Mesodermal cell (in vitro differentiated cells): ENCODE data around the gene PLEKHA6. TPM values are rescaled to one million over a fixed set of nuclear protein-coding genes. Genes with fewer than 3 reads are reported as not detected.

Experiments
- H3K27ac ChIP-seq: 2 replicates; pipeline ENCODE4 v1.7.0; 2013; ENCODE audit warnings: mild to moderate bottlenecking, low read depth, low read length, moderate library complexity; ENCODE audit not compliant: severe bottlenecking
- H3K36me3 ChIP-seq: 2 replicates; pipeline ENCODE4 v1.7.1; 2013; ENCODE audit warnings: mild to moderate bottlenecking, low read length, moderate library complexity; ENCODE audit not compliant: control insufficient read depth, insufficient read depth
- H3K4me1 ChIP-seq: one replicate; pipeline ENCODE4 v1.7.1; 2013; ENCODE audit warnings: mild to moderate bottlenecking, low read length; ENCODE audit not compliant: insufficient read depth, control insufficient read depth, poor library complexity, severe bottlenecking
- H3K4me3 ChIP-seq: 2 replicates; pipeline ENCODE4 v1.7.0; 2013; ENCODE audit warnings: low read length, control low read depth, mild to moderate bottlenecking; ENCODE audit not compliant: insufficient read depth, poor library complexity, severe bottlenecking; ENCODE audit errors: extremely low read depth
- H3K9me3 ChIP-seq: 2 replicates; pipeline ENCODE4 v1.7.1; 2013; ENCODE audit warnings: mild to moderate bottlenecking, low read length, moderate library complexity; ENCODE audit not compliant: control insufficient read depth
- WGBS, 2 experiments: methylation state at CpG; one replicate each; pipeline ENCODE4 v1.1.5; 2013; ENCODE audit warnings: missing lambda C conversion rate in 2 of 2; ENCODE audit not compliant: insufficient coverage in 2 of 2; 5-methylcytosine and 5-hydroxymethylcytosine counted together
- polyA plus RNA-seq, 2 experiments: library from polyadenylated mRNA; stranded (reverse); fragments of 50-300 nt; gene quantifications; one replicate each; pipeline ENCODE4 v1.2.3, GENCODE V29; 2013

Gene PLEKHA6
- polyA plus RNA-seq (2013, experiment 1 of 2), result 7.6 TPM
- polyA plus RNA-seq (2013, experiment 2 of 2), result 9.2 TPM

GRCh38 chr1:204359474-204360255 is at the start of gene PLEKHA6:
PLEKHA6 (minus strand) TSS chr1:204359929; CDS start chr1:204273727, 86,202 bp downstream.
- H3K36me3 ChIP-seq, result no peaks in the 10 kb centered on the region
- 7 to 11% methylated on average over 12 to 13 of the region's 20 CpGs for WGBS, 2 experiments
- peak within 1 kb of the TSS; percentile 0 for H3K4me3 ChIP-seq
- H3K4me1 ChIP-seq, result peaks cover 54% of the 10 kb centered on the region
- no peaks in the 10 kb centered on the region for H3K9me3 ChIP-seq
- H3K27ac ChIP-seq, result peak within 1 kb of the TSS; percentile 49

DNA sequence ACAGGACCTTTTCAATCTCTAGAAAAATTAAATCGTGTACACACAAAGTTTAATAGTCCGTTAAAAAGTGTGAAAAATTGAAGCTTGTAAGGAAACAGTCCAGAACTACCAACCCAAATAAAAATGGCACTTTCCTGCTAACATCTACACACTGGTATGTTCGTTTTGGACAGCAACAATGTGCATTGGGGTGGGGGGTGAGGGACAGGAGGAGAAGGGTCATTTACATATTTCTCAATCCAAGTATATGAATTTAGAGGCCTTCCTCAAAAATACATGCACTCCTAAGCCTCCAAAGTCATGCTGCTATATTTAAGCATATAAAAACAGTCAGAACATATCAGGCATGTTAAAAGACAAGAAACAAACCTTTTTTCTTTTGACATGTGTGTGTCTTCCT is 49.4 kb upstream of the PLEKHA6 start:
- Histone ChIP-seq H3K36me3 (peaks cover 36% of the 10 kb centered on the region), H3K9me3 (no peaks in the 10 kb centered on the region), H3K4me1 (no peaks in the 10 kb centered on the region), H3K27ac (no peak overlapping the region), H3K4me3 (peak overlapping the region; percentile 95)
- no CpG with 5 or more reads among the region's 3 CpGs for WGBS, 2 experiments

DNA sequence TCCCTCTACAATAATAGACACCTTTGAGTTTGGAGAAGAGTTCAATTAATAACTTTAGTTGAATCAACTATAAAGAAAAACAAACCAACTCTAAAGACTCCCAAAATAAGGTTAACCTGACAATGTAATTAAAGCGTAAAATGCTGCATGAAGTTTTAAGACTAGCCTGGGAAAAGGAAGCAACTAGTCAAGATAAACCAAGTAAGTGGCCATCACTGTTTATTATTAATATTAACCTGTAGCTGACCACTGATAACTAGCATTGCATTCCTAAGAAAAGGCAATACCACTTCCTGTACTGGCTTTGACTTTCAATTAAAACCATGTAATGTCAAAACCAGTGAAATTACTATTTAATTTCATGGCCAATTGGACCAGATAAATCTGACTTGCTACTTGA is 48.9 kb upstream of the PLEKHA6 start:
- no peak overlapping the region for H3K27ac ChIP-seq
- peaks cover 41% of the 10 kb centered on the region for H3K36me3 ChIP-seq
- no peaks in the 10 kb centered on the region for H3K9me3 ChIP-seq
- H3K4me1 ChIP-seq, result no peaks in the 10 kb centered on the region
- peak overlapping the region; percentile 95 for H3K4me3 ChIP-seq
- no CpG with 5 or more reads among the region's 1 CpG for WGBS, 2 experiments

DNA sequence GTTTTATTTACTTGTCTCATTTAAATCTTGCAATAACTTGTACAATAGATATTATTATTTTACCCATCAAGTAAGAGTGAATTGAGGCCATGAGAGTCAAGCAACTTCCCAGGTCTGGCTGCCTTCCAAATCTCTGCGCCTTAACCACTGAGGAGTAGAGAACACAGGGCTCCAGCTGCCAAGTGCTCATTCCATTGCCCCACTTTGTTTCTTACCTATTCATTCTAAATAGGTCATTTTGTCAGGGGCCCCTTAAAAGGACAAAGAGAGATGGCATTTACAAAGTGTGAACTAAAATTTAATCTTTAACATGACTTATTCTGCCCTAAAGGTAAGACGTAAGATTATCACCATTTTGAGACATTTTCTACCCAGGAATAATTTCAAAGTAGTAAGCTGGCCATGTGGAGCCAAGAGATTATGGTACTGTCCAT is 48.4 kb upstream of the PLEKHA6 start:
- WGBS, 2 experiments, result 0% methylated on average over 1 of the region's 2 CpGs
- Histone ChIP-seq H3K27ac (no peak overlapping the region), H3K4me1 (no peaks in the 10 kb centered on the region), H3K4me3 (peak overlapping the region; percentile 95), H3K36me3 (peaks cover 41% of the 10 kb centered on the region), H3K9me3 (no peaks in the 10 kb centered on the region)

DNA sequence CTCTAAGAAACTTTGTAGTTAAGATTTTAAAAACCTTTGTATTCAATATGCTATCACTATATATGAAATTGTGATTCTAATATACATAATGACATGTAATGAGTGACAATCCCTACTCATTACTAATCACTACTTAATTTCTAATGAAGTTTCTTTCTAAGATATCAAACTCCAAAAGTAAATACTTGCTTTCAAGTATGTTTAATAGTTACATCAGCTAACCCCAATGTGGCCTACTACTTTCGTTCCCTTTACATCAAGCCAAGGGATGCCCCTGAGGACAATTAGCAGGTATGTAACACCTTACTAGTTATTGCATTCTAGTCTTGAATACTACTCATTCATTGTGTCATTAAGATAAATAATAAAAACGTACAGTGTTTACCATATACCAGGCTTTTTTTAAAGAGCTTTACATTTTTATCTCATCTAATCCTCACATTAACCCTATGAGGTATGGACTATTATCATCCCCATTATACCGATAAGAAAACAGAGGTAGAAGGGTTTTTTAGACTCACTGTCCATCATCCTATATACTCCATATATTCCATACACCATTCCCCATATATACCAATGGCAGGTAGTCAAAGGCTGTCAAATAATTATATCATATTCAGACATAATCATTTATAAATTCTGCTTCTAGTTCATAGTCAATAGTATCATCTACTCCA is 47.7 kb upstream of the PLEKHA6 start:
- WGBS, 2 experiments, result no CpG with 5 or more reads among the region's 3 CpGs
- Histone ChIP-seq H3K36me3 (peaks cover 48% of the 10 kb centered on the region), H3K4me3 (peak overlapping the region; percentile 95), H3K27ac (no peak overlapping the region), H3K4me1 (no peaks in the 10 kb centered on the region), H3K9me3 (no peaks in the 10 kb centered on the region)

DNA sequence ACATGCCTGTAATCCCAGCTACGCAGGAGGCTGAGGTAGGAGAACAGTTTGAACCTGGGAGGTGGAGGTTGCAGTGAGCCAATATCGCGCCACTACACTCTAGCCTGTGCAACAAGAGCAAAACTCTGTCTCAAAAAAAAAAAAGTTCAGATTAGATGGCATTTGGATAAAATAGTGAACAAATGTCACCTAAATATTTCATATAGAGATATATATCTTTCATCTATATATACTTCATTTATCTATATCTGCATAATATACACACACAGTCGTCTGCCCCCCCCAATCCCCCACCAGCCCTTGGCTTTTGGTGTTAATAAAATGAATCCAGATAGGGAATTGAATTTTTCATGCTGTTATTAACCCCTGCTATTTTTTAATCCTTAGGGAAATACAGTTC is 46.9 kb upstream of the PLEKHA6 start:
- no peak overlapping the region for H3K27ac ChIP-seq
- 100% methylated on average over 1 of the region's 4 CpGs for WGBS, 2 experiments
- no peaks in the 10 kb centered on the region for H3K9me3 ChIP-seq
- peak overlapping the region; percentile 22 for H3K4me3 ChIP-seq
- H3K4me1 ChIP-seq, result no peaks in the 10 kb centered on the region
- peaks cover 53% of the 10 kb centered on the region for H3K36me3 ChIP-seq

DNA sequence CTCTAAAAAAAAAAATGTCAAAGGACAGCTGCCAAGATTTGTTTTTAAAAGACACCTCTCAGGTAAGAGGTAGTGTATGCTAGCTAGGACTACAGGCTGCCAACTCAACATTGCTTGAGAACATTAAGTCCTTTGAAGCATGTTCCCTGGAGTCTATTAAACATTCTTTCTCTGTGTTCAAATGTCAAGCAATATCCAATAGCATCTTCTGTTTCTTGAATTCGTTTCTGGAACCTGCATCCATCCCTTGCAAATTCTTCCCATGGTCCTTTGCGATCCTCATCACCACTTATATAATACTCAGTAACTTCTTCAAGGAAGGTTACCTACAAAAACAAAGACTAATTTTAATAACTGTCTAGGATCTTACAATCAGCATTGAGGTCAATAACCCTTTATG is 46.3 kb upstream of the PLEKHA6 start:
- no peaks in the 10 kb centered on the region for H3K9me3 ChIP-seq
- H3K4me3 ChIP-seq, result peak overlapping the region; percentile 22
- peaks cover 56% of the 10 kb centered on the region for H3K36me3 ChIP-seq
- H3K27ac ChIP-seq, result no peak overlapping the region
- WGBS, 2 experiments, result 90 to 94% methylated on average over 2 of the region's 2 CpGs
- H3K4me1 ChIP-seq, result no peaks in the 10 kb centered on the region

DNA sequence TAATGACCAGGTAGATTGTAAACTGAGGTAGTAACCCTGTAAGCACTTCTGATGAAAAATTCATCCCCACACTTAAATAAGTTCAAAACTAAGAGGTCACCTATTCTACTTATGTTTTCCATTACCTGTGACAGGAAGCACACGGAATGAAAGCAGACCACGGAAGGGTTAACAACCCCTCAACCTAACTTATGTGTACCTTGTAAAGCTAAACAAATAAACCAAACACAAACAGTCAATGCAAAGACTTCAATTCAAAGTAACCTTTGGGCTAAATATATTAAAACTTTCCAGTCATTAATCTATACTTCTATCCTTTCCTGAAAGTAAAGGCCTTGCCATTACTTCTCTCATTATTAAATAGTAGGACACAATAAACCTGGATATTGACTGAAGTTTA is 44.9 kb upstream of the PLEKHA6 start:
- H3K36me3 ChIP-seq, result peaks cover 63% of the 10 kb centered on the region
- H3K4me1 ChIP-seq, result no peaks in the 10 kb centered on the region
- WGBS, 2 experiments, result 100% methylated on average over 1 to 2 of the region's 2 CpGs
- no peaks in the 10 kb centered on the region for H3K9me3 ChIP-seq
- H3K27ac ChIP-seq, result no peak overlapping the region
- no peak overlapping the region for H3K4me3 ChIP-seq

- 96% methylated on average over 3 of the region's 4 CpGs for WGBS, 2 experiments
- no peaks in the 10 kb centered on the region for H3K9me3 ChIP-seq
- no peaks in the 10 kb centered on the region for H3K4me1 ChIP-seq
- peaks cover 80% of the 10 kb centered on the region for H3K36me3 ChIP-seq
- no peak overlapping the region for H3K4me3 ChIP-seq
- H3K27ac ChIP-seq, result no peak overlapping the region
These were observed 42.7 kb upstream of the PLEKHA6 start for GRCh38 chr1:204402391-204402790.

GRCh38 chr1:204401730-204402129 is 42.0 kb upstream of the PLEKHA6 start:
- Histone ChIP-seq H3K4me1 (no peaks in the 10 kb centered on the region), H3K9me3 (no peaks in the 10 kb centered on the region), H3K4me3 (no peak overlapping the region), H3K36me3 (peaks cover 85% of the 10 kb centered on the region), H3K27ac (no peak overlapping the region)
- 77 to 93% methylated on average over 2 of the region's 3 CpGs for WGBS, 2 experiments
